Retinal pigment epithelial cell (primary cell): Measurements from ENCODE around the gene SLC12A3.

Experiments used
- DNase-seq: peaks from one replicate; pipeline ENCODE4 v3.0.0-alpha.2; 2010; ENCODE audit warnings: low read depth
- H3K4me3 ChIP-seq: 2 replicates; pipeline ENCODE4 v1.5.1; 2011; ENCODE audit warnings: mild to moderate bottlenecking, low read length, control low read depth, moderate library complexity
- CTCF ChIP-seq: conservative IDR thresholded peaks from 2 replicates; pipeline ENCODE4 v1.5.1; 2011; ENCODE audit warnings: low read depth, low read length, control low read depth, inconsistent platforms

Gene SLC12A3

GRCh38 chr16:56825826-56826225, 39.2 kb upstream of the SLC12A3 start:
- no peak for TF ChIP-seq CTCF
- no peak overlapping the region for H3K4me3 ChIP-seq
- no peak for DNase-seq

- DNase-seq, result no peak
- no peak for TF ChIP-seq CTCF
- H3K4me3 ChIP-seq, result no peak overlapping the region
Observed at GRCh38 chr16:56828647-56829046, 36.4 kb upstream of the SLC12A3 start.

- H3K4me3 ChIP-seq, result no peak overlapping the region
- no peak for DNase-seq
- TF ChIP-seq CTCF, result no peak
Observed at GRCh38 chr16:56830669-56831068, 34.3 kb upstream of the SLC12A3 start.

- H3K4me3 ChIP-seq, result no peak overlapping the region
- DNase-seq, result no peak
- no peak for TF ChIP-seq CTCF
Observed at GRCh38 chr16:56832768-56833167, 32.2 kb upstream of the SLC12A3 start.

GRCh38 chr16:56833243-56833970, 31.6 kb upstream of the SLC12A3 start:
- no peak overlapping the region for H3K4me3 ChIP-seq
- DNase-seq, result no peak
- no peak for TF ChIP-seq CTCF

GRCh38 chr16:56835320-56835719, 29.7 kb upstream of the SLC12A3 start:
- TF ChIP-seq CTCF, result no peak
- no peak overlapping the region for H3K4me3 ChIP-seq
- no peak for DNase-seq
